ENCODE results near the gene AIG1.

The AIG1 gene

DNA sequence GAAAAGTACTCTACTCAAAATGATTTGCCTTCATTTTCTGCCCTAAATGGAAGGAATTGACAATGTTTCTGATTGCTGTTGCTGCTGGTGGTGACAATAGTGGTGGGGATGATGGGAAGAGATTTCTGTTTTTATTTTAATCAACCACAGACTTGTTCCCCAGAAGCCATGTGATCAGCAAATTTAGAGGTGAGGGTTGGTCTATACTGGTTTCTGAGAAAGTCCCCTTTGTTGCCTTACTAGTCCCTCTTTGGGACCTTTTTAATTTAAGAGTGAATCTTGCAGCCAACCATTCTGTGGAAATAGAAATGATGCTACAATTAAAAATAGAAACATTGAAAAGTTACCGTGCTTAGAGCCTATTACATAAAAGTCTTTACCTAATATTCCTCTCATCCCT, 43.2 kb downstream of the AIG1 start:
- TF ChIP-seq EZH2 (optimal IDR thresholded peaks at IDR 0.05; ENCODE audit: low read depth, low read length) (no peak), EZH2phosphoT487 (IDR thresholded peaks at IDR 0.05; ENCODE audit: low read length) (no peak)
- TF ChIP-seq, protein P1, sequence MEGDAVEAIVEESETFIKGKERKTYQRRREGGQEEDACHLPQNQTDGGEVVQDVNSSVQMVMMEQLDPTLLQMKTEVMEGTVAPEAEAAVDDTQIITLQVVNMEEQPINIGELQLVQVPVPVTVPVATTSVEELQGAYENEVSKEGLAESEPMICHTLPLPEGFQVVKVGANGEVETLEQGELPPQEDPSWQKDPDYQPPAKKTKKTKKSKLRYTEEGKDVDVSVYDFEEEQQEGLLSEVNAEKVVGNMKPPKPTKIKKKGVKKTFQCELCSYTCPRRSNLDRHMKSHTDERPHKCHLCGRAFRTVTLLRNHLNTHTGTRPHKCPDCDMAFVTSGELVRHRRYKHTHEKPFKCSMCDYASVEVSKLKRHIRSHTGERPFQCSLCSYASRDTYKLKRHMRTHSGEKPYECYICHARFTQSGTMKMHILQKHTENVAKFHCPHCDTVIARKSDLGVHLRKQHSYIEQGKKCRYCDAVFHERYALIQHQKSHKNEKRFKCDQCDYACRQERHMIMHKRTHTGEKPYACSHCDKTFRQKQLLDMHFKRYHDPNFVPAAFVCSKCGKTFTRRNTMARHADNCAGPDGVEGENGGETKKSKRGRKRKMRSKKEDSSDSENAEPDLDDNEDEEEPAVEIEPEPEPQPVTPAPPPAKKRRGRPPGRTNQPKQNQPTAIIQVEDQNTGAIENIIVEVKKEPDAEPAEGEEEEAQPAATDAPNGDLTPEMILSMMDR (IDR thresholded peaks at IDR 0.05; ENCODE audit: low read length) = no peak
- no peak for DNase-seq
- Histone ChIP-seq H3K27me3 (replicated peaks; ENCODE audit: insufficient read depth, low read length) (no peaks in the 10 kb centered on the region), H3K79me2 (ENCODE audit: low read length) (no peaks in the 10 kb centered on the region), H3K4me3 (ENCODE audit: low read length) (no peak overlapping the region), H3K27ac (ENCODE audit: low read length) (no peak overlapping the region), H4K20me1 (ENCODE audit: insufficient read depth, low read length) (no peaks in the 10 kb centered on the region), H3K4me2 (ENCODE audit: low read depth, low read length) (no peak overlapping the region), H3K9me2 (replicated peaks; ENCODE audit: insufficient read depth, low read length) (no peaks in the 10 kb centered on the region), H2AFZ (ENCODE audit: low read length) (no peak overlapping the region), H3K9ac (ENCODE audit: low read length) (no peak overlapping the region), H3K9me3 (replicated peaks; ENCODE audit: insufficient read depth, low read length) (no peaks in the 10 kb centered on the region), H3K36me3 (replicated peaks; ENCODE audit: insufficient read depth, low read length) (no peaks in the 10 kb centered on the region), H3F3A (ENCODE audit: insufficient read depth, low read length) (no peaks in the 10 kb centered on the region), H3K4me1 (ENCODE audit: low read length) (no peaks in the 10 kb centered on the region)

DNA sequence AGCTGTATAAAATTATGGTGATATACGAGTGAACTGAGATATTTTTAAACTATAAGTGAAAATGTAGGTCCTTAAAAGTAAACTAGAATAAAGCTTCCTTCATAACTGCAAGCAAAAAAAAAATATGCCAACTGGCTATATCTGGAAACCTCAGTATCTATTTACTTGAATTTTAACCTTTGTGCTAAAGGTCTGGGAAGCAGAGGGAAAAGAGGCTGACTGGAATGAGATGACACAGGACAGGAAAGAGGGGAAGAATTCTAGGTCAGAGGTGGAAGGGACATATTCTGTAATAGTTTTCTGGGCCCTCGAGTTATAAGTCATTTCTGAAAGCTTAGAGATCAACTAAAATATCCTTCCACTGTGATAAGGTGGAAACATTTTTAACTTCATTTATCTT, 46.8 kb downstream of the AIG1 start:
- Histone ChIP-seq H3K27me3 (replicated peaks; ENCODE audit: insufficient read depth, low read length) (no peaks in the 10 kb centered on the region), H3K36me3 (replicated peaks; ENCODE audit: insufficient read depth, low read length) (no peaks in the 10 kb centered on the region), H3K79me2 (ENCODE audit: low read length) (no peaks in the 10 kb centered on the region), H3K4me2 (ENCODE audit: low read depth, low read length) (no peak overlapping the region), H3K4me1 (ENCODE audit: low read length) (no peaks in the 10 kb centered on the region), H3K9ac (ENCODE audit: low read length) (no peak overlapping the region), H3K27ac (ENCODE audit: low read length) (no peak overlapping the region), H4K20me1 (ENCODE audit: insufficient read depth, low read length) (no peaks in the 10 kb centered on the region), H3F3A (ENCODE audit: insufficient read depth, low read length) (no peaks in the 10 kb centered on the region), H2AFZ (ENCODE audit: low read length) (no peak overlapping the region), H3K9me3 (replicated peaks; ENCODE audit: insufficient read depth, low read length) (no peaks in the 10 kb centered on the region), H3K9me2 (replicated peaks; ENCODE audit: insufficient read depth, low read length) (no peaks in the 10 kb centered on the region), H3K4me3 (ENCODE audit: low read length) (no peak overlapping the region)
- TF ChIP-seq EZH2 (optimal IDR thresholded peaks at IDR 0.05; ENCODE audit: low read depth, low read length) (no peak), EZH2phosphoT487 (IDR thresholded peaks at IDR 0.05; ENCODE audit: low read length) (no peak)
- TF ChIP-seq, protein P1 (IDR thresholded peaks at IDR 0.05; ENCODE audit: low read length) = no peak
- DNase-seq = no peak

DNA sequence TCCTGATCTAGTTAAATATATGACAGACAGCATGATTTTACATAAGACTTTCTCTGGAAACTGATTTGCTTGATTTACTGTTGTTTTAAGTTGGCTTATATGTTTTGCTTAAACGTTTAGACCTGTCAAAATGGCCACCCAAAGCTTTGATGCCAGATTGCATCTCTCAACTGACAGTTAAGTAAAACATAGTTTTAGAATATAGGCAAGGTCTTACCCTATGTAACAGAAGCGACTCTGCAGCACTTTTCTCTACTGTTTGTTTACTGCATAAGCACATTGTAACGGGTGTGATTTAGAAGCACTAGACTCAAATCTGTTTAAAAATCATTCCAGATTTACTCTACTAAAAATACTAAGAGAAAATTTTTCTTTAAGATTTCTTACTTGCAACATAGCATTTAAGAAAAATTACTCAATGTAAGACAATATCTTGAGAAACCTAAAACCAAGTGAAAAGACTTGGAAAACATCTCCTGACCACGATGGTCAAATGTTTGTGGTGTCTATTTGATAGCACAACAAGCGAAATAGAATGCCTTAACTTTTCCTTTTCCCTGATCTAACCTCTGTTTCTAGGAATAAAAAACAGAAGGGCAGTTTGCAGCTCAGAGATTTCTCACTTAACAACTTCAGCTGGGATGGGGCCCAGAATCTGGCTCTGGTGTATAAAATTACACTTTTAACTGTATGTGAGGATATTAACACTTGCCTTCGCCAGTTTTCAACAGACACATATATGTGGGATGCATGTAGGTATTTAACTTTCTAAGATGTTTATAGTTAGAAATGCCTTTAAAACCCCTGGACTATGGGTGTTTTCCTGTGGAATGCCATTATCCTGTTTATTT, 47.4 kb downstream of the AIG1 start:
- H3K79me2 ChIP-seq (ENCODE audit: low read length) = no peaks in the 10 kb centered on the region
- DNase-seq = no peak
- no peak for TF ChIP-seq EZH2 (optimal IDR thresholded peaks at IDR 0.05; ENCODE audit: low read depth, low read length)
- TF ChIP-seq, protein P1 (IDR thresholded peaks at IDR 0.05; ENCODE audit: low read length) = no peak
- no peak for TF ChIP-seq EZH2phosphoT487 (IDR thresholded peaks at IDR 0.05; ENCODE audit: low read length)
- no peak overlapping the region for H3K4me3 ChIP-seq (ENCODE audit: low read length)
- no peaks in the 10 kb centered on the region for H3K9me3 ChIP-seq (replicated peaks; ENCODE audit: insufficient read depth, low read length)
- no peak overlapping the region for H3K9ac ChIP-seq (ENCODE audit: low read length)
- H3F3A ChIP-seq (ENCODE audit: insufficient read depth, low read length) = no peaks in the 10 kb centered on the region
- no peaks in the 10 kb centered on the region for H3K27me3 ChIP-seq (replicated peaks; ENCODE audit: insufficient read depth, low read length)
- H2AFZ ChIP-seq (ENCODE audit: low read length) = no peak overlapping the region
- H3K36me3 ChIP-seq (replicated peaks; ENCODE audit: insufficient read depth, low read length) = no peaks in the 10 kb centered on the region
- no peak overlapping the region for H3K27ac ChIP-seq (ENCODE audit: low read length)
- H4K20me1 ChIP-seq (ENCODE audit: insufficient read depth, low read length) = no peaks in the 10 kb centered on the region
- H3K9me2 ChIP-seq (replicated peaks; ENCODE audit: insufficient read depth, low read length) = no peaks in the 10 kb centered on the region
- no peak overlapping the region for H3K4me2 ChIP-seq (ENCODE audit: low read depth, low read length)
- no peaks in the 10 kb centered on the region; the same call in 1 of the 2 replicates for H3K4me1 ChIP-seq (ENCODE audit: low read length)

Measured in MM.1S (cell line).